ENCODE results near the gene CLTCL1.

- TF ChIP-seq CTCF (IDR thresholded peaks at IDR 0.05; ENCODE audit: low read depth, low read length, missing input control) (no peak), JUND (IDR thresholded peaks at IDR 0.05) (no peak), EGR1 (IDR thresholded peaks at IDR 0.05; ENCODE audit: low read depth in 2 of 2) (no peak), ZBTB33 (IDR thresholded peaks at IDR 0.05) (no peak), YY1 (IDR thresholded peaks at IDR 0.05) (no peak), GABPA (IDR thresholded peaks at IDR 0.05 in 1 of 2, conservative IDR thresholded peaks at IDR 0.05 in 1 of 2) (no peak), FOXA1 (IDR thresholded peaks at IDR 0.05) (no peak), REST (IDR thresholded peaks at IDR 0.05) (no peak), MAX (IDR thresholded peaks at IDR 0.05) (no peak), RXRA (IDR thresholded peaks at IDR 0.05) (no peak)
Observed at GRCh38 chr22:19244600-19245352, 46.7 kb downstream of the CLTCL1 start.

Data from liver (tissue), 3 donors.